Stromal cell of bone marrow (primary cell): ENCODE measurements around the gene RPL12.
"Not testable (repeated sequence)": the region's sequence is repeated elsewhere in the genome, so short reads cannot be mapped to it uniquely, and the experiment has no call there.

ENCODE experiments used
- DNase-seq: peaks from one replicate; pipeline ENCODE4 v3.0.0-alpha.2; 2012; ENCODE audit warnings: low read depth

Gene RPL12

GRCh38 chr9:127467621-127468020 is 16.4 kb upstream of the RPL12 start:
- no peak for DNase-seq

GRCh38 chr9:127466407-127466917 is 15.3 kb upstream of the RPL12 start:
- DNase-seq: not testable (repeated sequence)

- DNase-seq: no peak
Observed at GRCh38 chr9:127463911-127464310, 12.7 kb upstream of the RPL12 start.

DNA sequence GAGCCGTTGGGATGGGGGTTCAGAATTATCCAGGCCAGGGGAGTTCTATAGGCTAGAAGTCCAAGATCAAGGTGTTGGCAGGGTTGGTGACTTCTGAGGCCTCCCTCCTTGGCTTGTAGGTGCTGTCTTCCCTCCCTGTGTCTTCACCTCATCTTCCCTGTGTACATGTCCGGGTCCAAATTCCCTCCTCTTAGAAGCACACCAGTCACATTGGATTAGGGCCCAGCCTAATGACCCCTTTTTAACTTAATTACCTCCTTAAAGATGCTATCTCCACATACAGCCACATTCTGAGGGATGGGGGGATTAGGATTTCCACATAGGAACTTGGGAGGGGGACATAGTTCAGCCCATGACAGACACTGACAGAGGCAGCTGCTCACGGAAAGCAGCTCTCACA is 12.2 kb upstream of the RPL12 start:
- DNase-seq: no peak

- DNase-seq: no peak
Observed at GRCh38 chr9:127458921-127459320, 7.7 kb upstream of the RPL12 start.

DNA sequence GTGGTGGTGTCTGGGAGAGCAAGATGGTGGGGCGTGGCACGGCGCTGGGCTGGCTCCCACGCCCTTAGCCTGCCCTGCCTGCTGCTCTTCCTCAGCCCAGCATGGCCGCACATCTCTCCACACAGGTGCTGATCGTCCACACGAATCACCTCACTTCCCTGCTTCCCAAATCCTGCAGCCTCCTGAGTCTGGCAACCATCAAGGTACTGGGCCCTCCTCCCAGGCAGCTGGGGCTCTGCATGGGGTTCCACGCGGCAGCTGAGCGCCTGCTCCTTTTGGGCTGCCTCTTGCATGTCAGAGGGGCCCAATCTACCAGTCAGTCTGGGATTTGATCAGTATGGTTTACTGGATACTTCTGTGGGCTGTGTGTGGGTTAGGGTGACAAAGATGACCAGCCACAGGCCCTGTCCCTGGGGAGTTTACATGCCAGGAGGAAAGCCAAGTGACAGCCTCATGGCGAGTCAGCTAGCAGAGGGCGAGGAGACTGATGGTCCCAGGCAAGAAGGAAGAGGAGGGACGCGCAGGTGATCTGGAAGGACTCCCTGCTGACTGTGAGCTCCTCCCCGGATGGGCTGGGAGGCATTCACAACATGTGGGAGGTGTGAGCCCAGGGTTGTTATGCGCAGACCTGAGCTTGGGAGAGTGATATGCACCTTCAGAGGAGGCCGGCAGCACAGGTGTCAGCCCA is 6.1 kb upstream of the RPL12 start:
- DNase-seq: no peak

GRCh38 chr9:127455324-127455992 is 4.3 kb upstream of the RPL12 start:
- DNase-seq: no peak

GRCh38 chr9:127452691-127453090 is 1.5 kb upstream of the RPL12 start:
- no peak for DNase-seq

DNA sequence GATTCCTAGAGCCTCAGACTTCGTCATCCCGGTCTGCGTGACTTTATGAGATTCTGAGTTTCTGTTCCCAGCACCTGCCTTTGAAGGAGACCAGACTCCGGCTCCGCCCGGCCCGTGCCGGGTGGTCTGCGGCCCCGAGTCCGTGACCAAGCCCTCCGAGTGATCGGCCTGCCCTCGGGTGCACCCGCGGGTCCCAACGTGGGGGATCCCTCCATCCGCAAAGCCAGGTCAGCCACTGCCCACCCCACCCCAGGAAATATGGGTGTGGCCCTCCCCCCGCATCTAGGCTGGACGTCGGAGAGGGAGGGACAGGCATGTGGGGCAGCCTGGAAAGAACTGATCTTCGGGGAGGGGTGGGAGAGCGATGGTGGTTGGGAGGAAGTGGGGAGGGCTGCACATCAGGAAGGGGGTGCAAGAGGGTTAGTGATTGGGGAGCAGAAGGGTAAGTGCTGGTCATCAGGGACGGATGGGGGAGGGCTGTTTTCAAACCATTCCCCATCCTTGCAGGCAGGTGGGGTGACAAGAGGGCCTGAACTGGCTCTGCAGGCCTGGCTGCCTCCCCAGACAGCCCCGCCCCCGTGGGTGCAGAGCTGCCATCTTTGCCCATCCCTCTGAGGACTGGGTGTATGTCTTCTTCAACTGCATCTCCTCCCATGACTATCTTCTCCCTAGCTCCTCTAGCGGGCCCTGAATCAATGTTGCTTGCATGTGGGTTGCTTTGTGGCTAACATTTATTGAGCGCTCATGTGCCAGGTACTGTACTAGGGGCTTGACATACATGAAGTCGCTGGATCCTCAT is 851 bp upstream of the RPL12 start:
- DNase-seq: no peak

- DNase-seq: no peak
Observed at GRCh38 chr9:127451608-127451857, 327 bp upstream of the RPL12 start.

DNA sequence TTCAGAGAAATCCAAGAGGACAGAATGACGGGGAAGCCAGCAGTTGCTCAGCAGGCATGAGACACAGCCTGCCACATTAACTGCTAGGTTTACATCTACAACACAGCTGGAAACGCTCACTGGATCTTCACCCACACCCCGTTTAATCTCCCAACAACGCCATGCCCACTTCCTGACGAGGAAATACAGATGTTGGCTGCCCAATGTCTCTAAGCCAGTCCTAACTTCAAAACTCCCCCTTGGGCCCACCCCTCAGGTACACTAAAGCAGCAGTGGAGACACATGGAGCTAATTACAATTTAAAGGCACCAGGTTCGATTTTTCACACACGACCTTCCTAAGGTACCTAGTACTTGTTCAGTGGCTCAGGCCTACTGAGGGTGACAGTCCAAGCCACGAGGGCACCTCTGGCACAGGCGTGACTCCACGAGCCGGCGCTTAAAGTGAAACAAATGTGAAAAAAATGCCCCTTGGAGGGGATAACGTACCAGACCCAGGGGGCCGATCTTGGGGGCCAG is 904 bp downstream of the RPL12 start:
- DNase-seq: no peak

DNA sequence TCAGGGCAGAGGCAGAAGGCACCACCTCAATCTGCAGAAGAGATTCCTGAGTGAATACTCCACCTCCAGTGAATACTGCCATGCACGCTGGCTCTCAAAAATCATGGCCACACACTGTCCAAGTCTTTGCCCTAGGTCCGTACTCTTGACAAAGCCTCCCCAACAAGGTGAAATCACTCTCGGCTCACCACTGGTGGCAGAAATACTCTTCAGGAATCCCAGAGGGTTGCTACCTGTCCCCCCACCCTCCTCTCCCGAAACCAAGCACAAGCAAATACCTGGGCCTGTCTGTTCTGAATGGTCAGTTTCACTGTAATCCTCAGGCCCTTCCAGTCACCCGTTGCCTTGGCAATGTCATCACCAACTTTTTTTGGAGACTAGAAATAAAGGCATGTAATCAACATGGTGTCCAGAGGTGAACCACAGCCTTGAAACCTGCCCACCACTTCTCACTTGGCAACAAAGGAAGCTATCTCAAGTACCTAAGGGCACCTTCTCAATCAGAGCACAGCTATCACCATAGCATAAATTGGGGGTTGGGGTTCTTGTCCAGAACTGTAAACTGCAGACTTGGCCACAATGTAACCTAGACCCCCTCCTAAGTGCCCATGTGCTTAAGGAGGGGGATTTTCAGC is 1.8 kb downstream of the RPL12 start:
- no peak for DNase-seq

DNA sequence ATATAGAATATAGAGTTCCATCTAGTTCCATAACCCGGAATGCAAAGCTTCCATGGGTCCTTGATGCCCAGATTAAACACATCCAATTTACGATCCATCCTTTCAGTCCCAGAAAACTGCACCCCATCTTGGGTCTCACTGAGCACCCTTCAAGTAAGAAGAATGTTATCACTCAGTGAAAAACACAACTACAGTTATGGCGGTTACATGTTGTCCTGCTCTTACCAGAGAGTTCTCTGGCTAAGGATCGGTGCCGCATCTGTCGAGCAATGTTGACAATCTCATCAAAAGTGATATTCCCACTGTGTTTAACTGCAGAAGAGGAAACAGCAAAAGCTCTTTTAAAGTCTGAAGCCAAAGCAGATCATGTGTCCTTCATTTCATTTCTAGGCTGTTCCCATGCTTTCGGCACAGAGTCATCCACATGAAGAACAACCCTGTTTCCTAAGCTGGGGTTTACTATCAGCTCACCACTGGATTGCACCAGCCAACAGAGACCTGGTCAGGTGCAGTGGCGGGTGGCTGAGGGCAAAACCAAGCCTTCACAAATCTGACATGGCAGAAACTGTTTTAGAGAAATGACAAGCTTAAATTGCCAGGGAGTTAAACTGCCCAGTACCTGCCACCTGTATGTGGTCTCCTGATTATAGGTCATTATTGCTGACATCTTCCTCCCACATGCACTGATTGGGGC is 2.9 kb downstream of the RPL12 start:
- DNase-seq: no peak

GRCh38 chr9:127447416-127448111 is 3.6 kb downstream of the RPL12 start:
- DNase-seq: no peak

GRCh38 chr9:127446713-127447415 is 4.3 kb downstream of the RPL12 start:
- DNase-seq: no peak

DNA sequence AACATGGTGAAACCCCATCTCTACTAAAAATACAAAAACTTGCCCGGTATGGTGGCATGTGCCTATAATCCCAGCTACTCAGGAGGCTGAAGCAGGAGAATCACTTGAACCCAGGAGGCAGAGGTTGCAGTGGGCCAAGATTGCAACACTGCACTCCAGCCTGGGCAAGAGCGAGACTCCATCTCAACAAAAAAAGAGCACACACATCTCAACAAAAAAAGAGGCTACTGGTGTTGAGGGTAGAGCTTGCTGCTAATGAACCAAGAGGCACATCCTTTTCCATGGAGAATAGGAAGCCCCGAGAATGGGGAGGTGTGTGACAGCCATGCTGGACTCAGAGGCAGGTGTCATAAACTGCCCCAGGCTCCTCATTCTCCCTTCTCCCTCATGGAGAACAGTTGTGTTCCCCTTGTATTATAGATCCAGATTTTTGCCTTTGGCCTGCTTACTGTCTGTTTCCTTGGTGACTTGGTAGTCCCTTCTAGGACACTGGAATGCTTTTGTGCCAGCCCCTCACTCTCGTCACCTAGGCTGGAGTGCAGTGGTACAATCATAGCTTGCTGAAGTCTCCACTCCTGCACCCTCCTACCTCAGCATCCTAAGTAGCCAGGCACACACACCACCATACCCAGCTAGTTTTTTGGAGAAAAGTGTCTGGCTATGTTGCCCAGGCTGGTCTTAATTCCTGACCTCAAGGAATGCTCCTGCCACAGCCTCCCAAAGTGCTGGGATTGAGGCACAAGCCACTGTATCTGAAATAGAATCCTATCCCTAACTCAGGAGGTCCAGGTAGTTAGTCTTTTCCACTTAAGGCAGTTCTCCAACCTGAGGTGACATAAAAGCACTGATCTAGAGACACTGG is 5.1 kb downstream of the RPL12 start:
- no peak for DNase-seq

GRCh38 chr9:127444921-127445850 is 6.0 kb downstream of the RPL12 start:
- no peak for DNase-seq

DNA sequence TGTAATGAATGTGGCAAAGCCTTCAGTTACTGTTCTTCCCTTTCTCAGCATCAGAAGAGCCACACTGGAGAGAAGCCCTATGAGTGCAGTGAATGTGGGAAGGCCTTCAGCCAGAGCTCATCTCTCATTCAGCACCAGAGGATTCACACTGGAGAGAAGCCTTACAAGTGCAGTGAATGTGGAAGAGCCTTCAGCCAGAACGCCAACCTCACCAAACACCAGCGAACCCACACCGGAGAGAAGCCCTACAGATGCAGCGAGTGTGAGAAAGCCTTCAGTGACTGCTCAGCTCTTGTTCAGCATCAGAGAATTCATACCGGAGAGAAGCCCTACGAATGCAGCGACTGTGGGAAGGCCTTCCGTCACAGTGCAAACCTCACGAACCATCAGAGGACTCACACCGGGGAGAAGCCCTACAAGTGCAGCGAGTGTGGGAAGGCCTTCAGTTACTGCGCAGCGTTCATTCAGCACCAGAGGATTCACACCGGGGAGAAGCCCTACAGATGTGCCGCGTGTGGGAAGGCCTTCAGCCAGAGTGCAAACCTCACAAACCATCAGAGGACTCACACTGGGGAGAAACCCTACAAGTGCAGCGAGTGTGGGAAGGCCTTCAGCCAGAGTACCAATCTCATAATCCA is 6.8 kb downstream of the RPL12 start:
- no peak for DNase-seq
